Coronary artery (tissue), 2 donors: ENCODE results near the gene WIF1.

Experiments
- DNase-seq: peaks from one replicate; pipeline ENCODE4 v3.0.0-alpha.2; 2017; ENCODE audit warnings: low spot score
- H3K27ac ChIP-seq, 2 donors: fragments of 200-600 bp; sonication (generic); one replicate each; pipeline ENCODE4 v1.5.1; 2016 to 2019
- H3K4me3 ChIP-seq: fragments of 200-600 bp; sonication (generic); 2 replicates; pipeline ENCODE4 v1.5.1; 2016; ENCODE audit warnings: mild to moderate bottlenecking, moderate library complexity
- CTCF ChIP-seq: fragments of 200-600 bp; sonication (generic); IDR thresholded peaks from one replicate; pipeline ENCODE4 v1.5.1; 2019; ENCODE audit warnings: antibody characterized with exemption

WIF1 gene

GRCh38 chr12:65164244-65164643, 43.1 kb upstream of the WIF1 start:
- no peak overlapping the region for H3K27ac ChIP-seq
- H3K4me3 ChIP-seq = no peak overlapping the region
- TF ChIP-seq CTCF = no peak
- no peak for DNase-seq

- H3K27ac ChIP-seq = no peak overlapping the region
- no peak overlapping the region for H3K4me3 ChIP-seq
- DNase-seq = no peak
- TF ChIP-seq CTCF = no peak
Measured at GRCh38 chr12:65162609-65163008, 41.5 kb upstream of the WIF1 start.

DNA sequence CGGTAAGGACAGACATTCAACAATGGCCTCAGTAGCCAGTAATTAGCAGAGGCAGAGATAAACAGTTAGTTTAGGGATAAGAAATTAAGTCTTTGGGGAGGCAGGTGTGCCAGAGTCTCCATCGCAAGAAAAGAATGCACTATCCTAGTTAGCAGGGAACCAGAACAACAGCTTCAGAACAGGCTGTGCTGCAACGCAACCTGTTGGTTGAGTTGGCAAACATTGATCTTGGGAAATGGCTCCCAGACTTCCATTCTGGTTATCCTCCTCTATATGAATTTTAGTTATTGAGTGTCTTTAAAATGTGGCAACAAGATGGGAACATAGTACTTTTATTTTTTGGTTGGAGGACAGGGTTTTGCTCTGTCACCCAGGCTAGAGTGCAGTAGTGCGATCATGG, 36.0 kb upstream of the WIF1 start:
- no peak for TF ChIP-seq CTCF
- no peak overlapping the region for H3K4me3 ChIP-seq
- DNase-seq = no peak
- no peak overlapping the region for H3K27ac ChIP-seq

- no peak for TF ChIP-seq CTCF
- no peak for DNase-seq
- Histone ChIP-seq H3K4me3 (no peak overlapping the region), H3K27ac (no peak overlapping the region)
Measured at GRCh38 chr12:65156366-65156841, 35.3 kb upstream of the WIF1 start.

GRCh38 chr12:65155784-65156183, 34.7 kb upstream of the WIF1 start:
- TF ChIP-seq CTCF = no peak
- no peak for DNase-seq
- Histone ChIP-seq H3K4me3 (no peak overlapping the region), H3K27ac (no peak overlapping the region)

DNA sequence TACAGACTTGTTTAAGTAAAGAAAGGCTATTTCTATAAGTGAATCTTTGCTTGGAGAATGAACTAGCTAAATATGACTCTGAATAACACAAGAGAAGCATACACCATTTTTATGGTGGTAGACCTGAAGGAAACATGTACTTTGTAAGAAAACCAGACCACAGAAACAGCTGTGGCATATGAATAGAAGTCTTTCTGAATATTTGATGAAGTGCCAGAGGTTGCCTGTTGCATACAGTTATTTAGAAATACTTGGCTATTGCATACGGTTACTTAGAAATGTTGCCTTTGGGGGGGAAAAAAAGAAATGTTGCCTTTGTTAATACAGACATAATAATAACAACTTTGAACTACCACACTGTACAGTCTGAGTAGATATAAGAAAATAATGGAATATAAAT, 31.5 kb upstream of the WIF1 start:
- TF ChIP-seq CTCF = no peak
- no peak overlapping the region for H3K27ac ChIP-seq
- no peak overlapping the region for H3K4me3 ChIP-seq
- no peak for DNase-seq

GRCh38 chr12:65152012-65152411, 30.9 kb upstream of the WIF1 start:
- no peak for TF ChIP-seq CTCF

More at GRCh38 chr12:65152012-65152411, 30.9 kb upstream of the WIF1 start:
- Histone ChIP-seq H3K27ac (no peak overlapping the region), H3K4me3 (no peak overlapping the region)
- DNase-seq = no peak
